GM12878 (cell line): ENCODE measurements around the gene COA3. TPM values are rescaled to one million over a fixed set of nuclear protein-coding genes. Genes with fewer than 3 reads are reported as not detected.

Experiments used
- ATAC-seq: fragments of 200-7000 bp; cut with Tn5 transposase; 3 replicates; pipeline ENCODE4 v1.9.1; 2020; ENCODE audit warnings: mild to moderate bottlenecking, moderate library complexity
- BruUV-seq: library from RNA; stranded (reverse); fragments of 400-500 nt; replicated peaks from 2 replicates; lab custom pipeline; 2021; lab: Mats Ljungman, UMichigan
- CTCF ChIA-PET: fragments of 300-600 bp; sonication (Branson Sonifier 250); formaldehyde crosslinking; extraction: SDS; loops from one replicate; lab custom pipeline; 2021; ENCODE audit warnings: inconsistent platforms; lab: Yijun Ruan, JAX
- POLR2A ChIA-PET: fragments of 350-600 bp; formaldehyde crosslinking; extraction: SDS; loops from one replicate; lab custom pipeline; 2021; ENCODE audit warnings: inconsistent platforms; lab: Charles Lee
- RAD21 ChIA-PET: fragments of 300-600 bp; sonication (Branson Sonifier 250); formaldehyde crosslinking; loops from one replicate; lab custom pipeline; 2023; ENCODE audit warnings: antibody characterized with exemption; ENCODE audit not compliant: unreplicated experiment; lab: Charles Lee
- SMC1A ChIA-PET: fragments of 300-600 bp; sonication (Branson Sonifier 250); formaldehyde crosslinking; loops from one replicate; lab custom pipeline; 2023; ENCODE audit not compliant: unreplicated experiment, uncharacterized antibody; lab: Charles Lee
- DNase-seq: peaks from one replicate; pipeline ENCODE4 v3.0.0-alpha.2; 2011; ENCODE audit warnings: low read depth, low spot score
- FAIRE-seq: peaks from 3 replicates; lab custom pipeline; 2011; peaks lifted over from hg19 to GRCh38; lab: Jason Lieb, UNC
- H2AFZ ChIP-seq: 2 replicates; pipeline ENCODE4 v1.6.0; 2011; ENCODE audit warnings: low read depth, low read length, control low read depth; ENCODE audit not compliant: control insufficient read depth
- H3K27ac ChIP-seq: 2 replicates; pipeline ENCODE4 v1.5.1; 2011; ENCODE audit warnings: control low read depth; ENCODE audit not compliant: control insufficient read depth, insufficient read depth
- H3K27me3 ChIP-seq, 2 experiments: replicated peaks in 1 of 2; 2 replicates each; pipeline versions ENCODE4 v1.6.0 to v1.6.1; 2011; ENCODE audit warnings: low read length in 1 of 2; ENCODE audit not compliant: control insufficient read depth in 2 of 2, insufficient read depth in 2 of 2
- H3K36me3 ChIP-seq, 2 experiments: 2 replicates each; pipeline ENCODE4 v1.5.1; 2011; ENCODE audit warnings: low read length in 1 of 2; ENCODE audit not compliant: control insufficient read depth in 2 of 2, insufficient read depth in 2 of 2
- H3K4me1 ChIP-seq: 2 replicates; pipeline ENCODE4 v1.6.1; 2011; ENCODE audit warnings: mild to moderate bottlenecking, low read length, moderate library complexity, mixed read lengths; ENCODE audit not compliant: control insufficient read depth, insufficient read depth
- H3K4me2 ChIP-seq: 2 replicates; pipeline ENCODE4 v1.6.0; 2011; ENCODE audit warnings: control low read depth; ENCODE audit not compliant: control insufficient read depth, insufficient read depth
- H3K4me3 ChIP-seq: fragments of 200-600 bp; sonication (generic); 2 replicates; pipeline ENCODE4 v1.5.1; 2016
- H3K79me2 ChIP-seq: 2 replicates; pipeline ENCODE4 v1.6.0; 2011; ENCODE audit warnings: low read length; ENCODE audit not compliant: control insufficient read depth, insufficient read depth
- H3K9ac ChIP-seq: 2 replicates; pipeline ENCODE4 v1.8.0; 2011; ENCODE audit warnings: low read length, control low read depth, mixed read lengths; ENCODE audit not compliant: control insufficient read depth, insufficient read depth
- H3K9me3 ChIP-seq: replicated peaks from 3 replicates; pipeline ENCODE4 v1.5.1; 2011; ENCODE audit warnings: mild to moderate bottlenecking, low read length; ENCODE audit not compliant: control insufficient read depth, insufficient read depth
- H4K20me1 ChIP-seq: 2 replicates; pipeline ENCODE4 v1.6.0; 2011; ENCODE audit not compliant: control insufficient read depth, insufficient read depth
- BACH1 ChIP-seq: fragments of 450-650 bp; IDR thresholded peaks from 2 replicates; pipeline ENCODE4 v1.6.1; 2017; ENCODE audit warnings: mild to moderate bottlenecking, borderline replicate concordance
- IRF4 ChIP-seq: IDR thresholded peaks from 2 replicates; pipeline ENCODE4 v1.6.1; 2011; ENCODE audit warnings: low read depth, low read length
- KAT2A ChIP-seq: conservative IDR thresholded peaks from 2 replicates; pipeline ENCODE4 v1.6.1; 2011; ENCODE audit warnings: low read depth, low read length; ENCODE audit not compliant: control insufficient read depth
- PAX5 ChIP-seq: IDR thresholded peaks from 2 replicates; pipeline ENCODE4 v1.6.1; 2011; ENCODE audit warnings: low read depth, low read length, borderline replicate concordance
- POLR2A ChIP-seq: IDR thresholded peaks from 2 replicates; pipeline ENCODE4 v1.6.1; 2011; ENCODE audit warnings: low read depth, mild to moderate bottlenecking, low read length
- SMAD1 ChIP-seq: fragments of 450-650 bp; IDR thresholded peaks from 2 replicates; pipeline ENCODE4 v1.6.1; 2018; ENCODE audit warnings: mild to moderate bottlenecking, low read depth; ENCODE audit not compliant: partially characterized antibody
- SMAD5 ChIP-seq: IDR thresholded peaks from 2 replicates; pipeline ENCODE4 v1.6.1; 2016; ENCODE audit warnings: antibody characterized with exemption, low read depth
- WGBS: methylation state at CpG from one replicate; pipeline ENCODE4 v1.1.6; 2016; ENCODE audit warnings: low lambda C conversion rate; ENCODE audit not compliant: insufficient replicate concordance, insufficient coverage; ENCODE audit errors: missing lambda C conversion rate; 5-methylcytosine and 5-hydroxymethylcytosine counted together
- in situ Hi-C: fragments of 300-500 bp; cut with MboI; formaldehyde crosslinking; loops from 9 replicates; pipeline ENCODE4 v1.14.3; 2018; ENCODE audit warnings: mixed read lengths
- intact Hi-C: fragments of 100-400 bp; cut with micrococcal nuclease; formaldehyde crosslinking; loops from one replicate; pipeline ENCODE4 v1.14.2; 2022; ENCODE audit not compliant: unreplicated experiment
- microRNA-seq: library from miRNA; unstranded; fragments of <30 nt; microRNA quantifications from one replicate; pipeline ENCODE4, GENCODE V29; 2018
- polyA plus RNA-seq, 11 experiments: library from polyadenylated mRNA; depleted of rRNA in 4 of 11; unstranded in 6 of 11; stranded (reverse) in 5 of 11; fragments of >200 nt; fragmentation: Nextera tagmentation in 4 of 11; fragmentation: Illumina TruSeq in 1 of 11; extraction: Ambion mirVana in 4 of 11; extraction: Trizol in 1 of 11; gene quantifications; 1 replicate in 1 of 11; 2 replicates in 10 of 11; pipeline versions ENCODE4 v1.2.1 to v1.2.3, GENCODE V29; 2011 to 2016; ENCODE audit warnings: inconsistent platforms in 2 of 11, missing spikeins in 2 of 11, low read depth in 1 of 11
- small RNA-seq: library from RNA; depleted of rRNA; stranded (forward); fragments of <200 nt; gene quantifications from one replicate; pipeline ENCODE3, GENCODE V24; 2014
- total RNA-seq, 4 experiments: library from RNA; depleted of rRNA in 3 of 4; stranded (reverse); fragments of >200 nt in 3 of 4; fragmentation: Illumina TruSeq in 1 of 4; extraction: Trizol in 1 of 4; gene quantifications; 2 replicates each; pipeline versions ENCODE4 v1.2.1 to v1.2.3, GENCODE V29; 2013 to 2021
- TF ChIP-seq, protein P1 (sequence below): fragments of 450-650 bp; formaldehyde crosslinking; IDR thresholded peaks from 2 replicates; pipeline ENCODE4 v1.4.0; 2022; ENCODE audit warnings: mild to moderate bottlenecking, moderate library complexity

COA3 gene
- total and polyA plus RNA-seq, 10 of the 15 experiments (the other 5 are each of a cell fraction or from before 2014, with no cell fraction given), result 45.2 to 161 (median 64.6) TPM

DNA sequence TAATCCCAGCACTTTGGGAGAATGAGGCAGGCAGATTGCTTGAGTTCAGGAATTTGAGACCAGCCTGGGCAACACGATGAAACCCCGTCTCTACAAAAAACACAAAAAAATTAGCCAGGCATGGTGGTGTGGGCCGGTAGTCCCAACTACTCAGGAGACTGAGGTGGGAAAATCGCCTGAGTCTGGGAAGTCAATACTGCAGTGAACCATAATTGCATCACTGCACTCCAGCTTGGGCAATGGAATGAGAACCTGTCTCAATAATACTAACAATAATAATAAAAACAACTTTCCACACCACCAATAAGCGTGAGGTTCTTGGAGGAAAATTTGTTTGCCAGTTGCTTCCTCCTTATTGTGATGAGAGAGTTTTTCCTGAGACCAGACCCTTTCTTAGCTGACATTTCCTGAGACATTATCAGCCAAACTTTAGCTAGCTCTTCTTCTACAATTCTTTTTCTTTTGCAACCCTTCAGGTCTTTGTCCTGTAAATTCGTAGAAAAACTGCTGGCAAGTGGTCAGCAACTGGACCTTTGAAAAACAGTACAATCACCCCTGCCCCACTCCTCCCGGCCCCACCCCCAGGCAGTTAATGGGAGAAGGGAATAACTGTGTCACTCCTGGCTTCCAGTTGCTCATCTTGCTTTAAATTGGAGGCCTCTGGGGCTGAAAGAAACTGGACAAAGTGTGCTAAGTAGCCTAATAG is 50.1 kb downstream of the COA3 start:
- Histone ChIP-seq H3K4me2 (no peak overlapping the region), H2AFZ (no peak overlapping the region), H3K4me3 (no peak overlapping the region), H4K20me1 (no peaks in the 10 kb centered on the region), H3K79me2 (peaks cover 13% of the 10 kb centered on the region), H3K27ac (no peak overlapping the region), H3K36me3 (no peaks in the 10 kb centered on the region), H3K27me3 (no peaks in the 10 kb centered on the region), H3K9ac (no peak overlapping the region), H3K9me3 (no peaks in the 10 kb centered on the region), H3K4me1 (no peaks in the 10 kb centered on the region)
- RAD21 ChIA-PET, result no interaction called here
- in situ Hi-C loops (no loop called here), intact Hi-C loops (no loop called here)
- BruUV-seq, result no TSS peak
- no peak for DNase-seq
- POLR2A ChIA-PET, result no interaction called here
- 17% methylated on average over 7 of the region's 7 CpGs for WGBS
- ATAC-seq, result no peak
- CTCF ChIA-PET, result interaction anchor here (0.9 to 2.7 kb wide), 5 partner anchors 9 to 76 kb away, joined by 3 to 21 read pairs (median 4); no protein-coding TSS in a partner anchor
- SMC1A ChIA-PET, result interaction anchor here (1.1 to 3.4 kb wide), 3 partner anchors 11 to 636 kb away, joined by 3 to 17 read pairs (median 5); partner anchors contain the start of gene DHX58
- TF ChIP-seq PAX5 (no peak), SMAD5 (no peak), SMAD1 (no peak), IRF4 (no peak), KAT2A (no peak), POLR2A (no peak), BACH1 (no peak)
- TF ChIP-seq, protein P1, sequence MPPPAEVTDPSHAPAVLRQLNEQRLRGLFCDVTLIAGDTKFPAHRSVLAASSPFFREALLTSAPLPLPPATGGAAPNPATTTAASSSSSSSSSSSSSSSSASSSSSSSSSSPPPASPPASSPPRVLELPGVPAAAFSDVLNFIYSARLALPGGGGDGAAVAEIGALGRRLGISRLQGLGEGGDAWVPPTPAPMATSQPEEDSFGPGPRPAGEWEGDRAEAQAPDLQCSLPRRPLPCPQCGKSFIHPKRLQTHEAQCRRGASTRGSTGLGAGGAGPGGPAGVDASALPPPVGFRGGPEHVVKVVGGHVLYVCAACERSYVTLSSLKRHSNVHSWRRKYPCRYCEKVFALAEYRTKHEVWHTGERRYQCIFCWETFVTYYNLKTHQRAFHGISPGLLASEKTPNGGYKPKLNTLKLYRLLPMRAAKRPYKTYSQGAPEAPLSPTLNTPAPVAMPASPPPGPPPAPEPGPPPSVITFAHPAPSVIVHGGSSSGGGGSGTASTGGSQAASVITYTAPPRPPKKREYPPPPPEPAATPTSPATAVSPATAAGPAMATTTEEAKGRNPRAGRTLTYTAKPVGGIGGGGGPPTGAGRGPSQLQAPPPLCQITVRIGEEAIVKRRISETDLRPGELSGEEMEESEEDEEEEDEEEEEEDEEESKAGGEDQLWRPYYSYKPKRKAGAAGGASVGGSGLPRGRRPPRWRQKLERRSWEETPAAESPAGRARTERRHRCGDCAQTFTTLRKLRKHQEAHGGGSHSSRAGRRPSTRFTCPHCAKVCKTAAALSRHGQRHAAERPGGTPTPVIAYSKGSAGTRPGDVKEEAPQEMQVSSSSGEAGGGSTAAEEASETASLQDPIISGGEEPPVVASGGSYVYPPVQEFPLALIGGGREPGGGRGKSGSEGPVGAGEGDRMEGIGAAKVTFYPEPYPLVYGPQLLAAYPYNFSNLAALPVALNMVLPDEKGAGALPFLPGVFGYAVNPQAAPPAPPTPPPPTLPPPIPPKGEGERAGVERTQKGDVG (CRISPR knock-in tag), result no peak
- FAIRE-seq, result no peak

Small RNAs within 50 kb of the gene (microRNA-seq; reads per million reads assigned to microRNA genes)
- 1.3 reads per million for gene MIR6781

Small RNAs within 50 kb of the gene (small RNA-seq; reads per million reads assigned to genes)
- gene HMGN2P15 (not detected), gene MIR6781 (0.12 reads per million)

Other genes with a start within 250 kb of the COA3 start
Only the 7 nearest of the 27 such genes appear.
- not detected in 2 replicates for gene RAMP2, start 37.5 kb downstream of the COA3 start, total RNA-seq (2014; rRNA removed)
- gene RAMP2, start 37.5 kb downstream of the COA3 start, total RNA-seq (2014; rRNA removed; fragmentation: Illumina TruSeq; extraction: Trizol), result not detected in 2 replicates
- 0.43 TPM in 1 of 2 replicates, not detected in the other for gene RAMP2, start 37.5 kb downstream of the COA3 start, total RNA-seq (2021)
- 0.14 TPM in 1 of 2 replicates, not detected in the other for gene RAMP2, start 37.5 kb downstream of the COA3 start, polyA plus RNA-seq (2011; rRNA removed)
- 0.22 and 0.98 TPM in 2 replicates for gene RAMP2, start 37.5 kb downstream of the COA3 start, polyA plus RNA-seq (2014; fragmentation: Illumina TruSeq; extraction: Trizol)
- gene RAMP2, start 37.5 kb downstream of the COA3 start, polyA plus RNA-seq (2014; fragmentation: Nextera tagmentation; extraction: Ambion mirVana), result under 1 TPM; 0.20 to 0.21 TPM
- gene RAMP2, start 37.5 kb downstream of the COA3 start, polyA plus RNA-seq (2014; rRNA removed), result 0.32 and 0.37 TPM in 2 replicates
- gene RAMP2, start 37.5 kb downstream of the COA3 start, polyA plus RNA-seq (2016; fragmentation: Nextera tagmentation; extraction: Ambion mirVana), result under 1 TPM in 1 of 2 experiments, not detected in 1; 0.21 TPM
- 112 and 117 TPM in 2 replicates for gene VPS25, start 25.3 kb downstream of the COA3 start, total RNA-seq (2014; rRNA removed)
- gene VPS25, start 25.3 kb downstream of the COA3 start, total RNA-seq (2014; rRNA removed; fragmentation: Illumina TruSeq; extraction: Trizol), result 100 and 111 TPM in 2 replicates
- gene VPS25, start 25.3 kb downstream of the COA3 start, total RNA-seq (2021), result 92.7 TPM in 2 replicates
- gene VPS25, start 25.3 kb downstream of the COA3 start, polyA plus RNA-seq (2011; rRNA removed), result 122 and 175 TPM in 2 replicates
- gene VPS25, start 25.3 kb downstream of the COA3 start, polyA plus RNA-seq (2014; fragmentation: Illumina TruSeq; extraction: Trizol), result 113 and 153 TPM in 2 replicates
- 100 to 1,000 TPM; 131 to 185 TPM for gene VPS25, start 25.3 kb downstream of the COA3 start, polyA plus RNA-seq (2014; fragmentation: Nextera tagmentation; extraction: Ambion mirVana)
- 113 and 118 TPM in 2 replicates for gene VPS25, start 25.3 kb downstream of the COA3 start, polyA plus RNA-seq (2014; rRNA removed)
- gene VPS25, start 25.3 kb downstream of the COA3 start, polyA plus RNA-seq (2016; fragmentation: Nextera tagmentation; extraction: Ambion mirVana), result 100 to 1,000 TPM; 141 to 161 TPM
- gene WNK4, start 18.1 kb downstream of the COA3 start, total RNA-seq (2014; rRNA removed), result 0.06 and 0.11 TPM in 2 replicates
- not detected in 2 replicates for gene WNK4, start 18.1 kb downstream of the COA3 start, total RNA-seq (2014; rRNA removed; fragmentation: Illumina TruSeq; extraction: Trizol)
- 0.18 and 0.27 TPM in 2 replicates for gene WNK4, start 18.1 kb downstream of the COA3 start, total RNA-seq (2021)
- 0.27 and 0.29 TPM in 2 replicates for gene WNK4, start 18.1 kb downstream of the COA3 start, polyA plus RNA-seq (2011; rRNA removed)
- not detected in 2 replicates for gene WNK4, start 18.1 kb downstream of the COA3 start, polyA plus RNA-seq (2014; fragmentation: Illumina TruSeq; extraction: Trizol)
- gene WNK4, start 18.1 kb downstream of the COA3 start, polyA plus RNA-seq (2014; fragmentation: Nextera tagmentation; extraction: Ambion mirVana), result not detected
- 0.13 and 0.88 TPM in 2 replicates for gene WNK4, start 18.1 kb downstream of the COA3 start, polyA plus RNA-seq (2014; rRNA removed)
- under 1 TPM in 1 of 2 experiments, not detected in 1; 0.07 TPM for gene WNK4, start 18.1 kb downstream of the COA3 start, polyA plus RNA-seq (2016; fragmentation: Nextera tagmentation; extraction: Ambion mirVana)
- gene CNTD1, start 157 bp upstream of the COA3 start, total RNA-seq (2014; rRNA removed), result 0.06 and 0.11 TPM in 2 replicates
- not detected in 2 replicates for gene CNTD1, start 157 bp upstream of the COA3 start, total RNA-seq (2014; rRNA removed; fragmentation: Illumina TruSeq; extraction: Trizol)
- gene CNTD1, start 157 bp upstream of the COA3 start, total RNA-seq (2021), result not detected in 2 replicates
- 0.11 and 0.19 TPM in 2 replicates for gene CNTD1, start 157 bp upstream of the COA3 start, polyA plus RNA-seq (2011; rRNA removed)
- not detected in 2 replicates for gene CNTD1, start 157 bp upstream of the COA3 start, polyA plus RNA-seq (2014; fragmentation: Illumina TruSeq; extraction: Trizol)
- 1 to 10 TPM in 1 of 2 experiments, under 1 TPM in 1; 0.80 to 1.4 TPM for gene CNTD1, start 157 bp upstream of the COA3 start, polyA plus RNA-seq (2014; fragmentation: Nextera tagmentation; extraction: Ambion mirVana)
- gene CNTD1, start 157 bp upstream of the COA3 start, polyA plus RNA-seq (2014; rRNA removed), result not detected in 2 replicates
- gene CNTD1, start 157 bp upstream of the COA3 start, polyA plus RNA-seq (2016; fragmentation: Nextera tagmentation; extraction: Ambion mirVana), result 1 to 10 TPM; 1.4 to 1.5 TPM
- 107 and 113 TPM in 2 replicates for gene BECN1, start 25.6 kb upstream of the COA3 start, total RNA-seq (2014; rRNA removed)
- 71.2 and 78.1 TPM in 2 replicates for gene BECN1, start 25.6 kb upstream of the COA3 start, total RNA-seq (2014; rRNA removed; fragmentation: Illumina TruSeq; extraction: Trizol)
- 73.8 and 78.7 TPM in 2 replicates for gene BECN1, start 25.6 kb upstream of the COA3 start, total RNA-seq (2021)
- gene BECN1, start 25.6 kb upstream of the COA3 start, polyA plus RNA-seq (2011; rRNA removed), result 84.3 and 86.9 TPM in 2 replicates
- gene BECN1, start 25.6 kb upstream of the COA3 start, polyA plus RNA-seq (2014; fragmentation: Illumina TruSeq; extraction: Trizol), result 85.2 and 110 TPM in 2 replicates
- 10 to 100 TPM; 39.6 to 60.6 TPM for gene BECN1, start 25.6 kb upstream of the COA3 start, polyA plus RNA-seq (2014; fragmentation: Nextera tagmentation; extraction: Ambion mirVana)
- 90.8 and 102 TPM in 2 replicates for gene BECN1, start 25.6 kb upstream of the COA3 start, polyA plus RNA-seq (2014; rRNA removed)
- gene BECN1, start 25.6 kb upstream of the COA3 start, polyA plus RNA-seq (2016; fragmentation: Nextera tagmentation; extraction: Ambion mirVana), result 100 to 1,000 TPM; 113 to 120 TPM
- 92.3 and 93.2 TPM in 2 replicates for gene PSME3, start 34.7 kb upstream of the COA3 start, total RNA-seq (2014; rRNA removed)
- gene PSME3, start 34.7 kb upstream of the COA3 start, total RNA-seq (2014; rRNA removed; fragmentation: Illumina TruSeq; extraction: Trizol), result 83.7 and 89.6 TPM in 2 replicates
- gene PSME3, start 34.7 kb upstream of the COA3 start, total RNA-seq (2021), result 187 and 190 TPM in 2 replicates
- gene PSME3, start 34.7 kb upstream of the COA3 start, polyA plus RNA-seq (2011; rRNA removed), result 126 and 130 TPM in 2 replicates
- gene PSME3, start 34.7 kb upstream of the COA3 start, polyA plus RNA-seq (2014; fragmentation: Illumina TruSeq; extraction: Trizol), result 198 and 200 TPM in 2 replicates
- gene PSME3, start 34.7 kb upstream of the COA3 start, polyA plus RNA-seq (2014; fragmentation: Nextera tagmentation; extraction: Ambion mirVana), result 10 to 100 TPM; 26.9 to 33.8 TPM
- gene PSME3, start 34.7 kb upstream of the COA3 start, polyA plus RNA-seq (2014; rRNA removed), result 141 and 145 TPM in 2 replicates
- gene PSME3, start 34.7 kb upstream of the COA3 start, polyA plus RNA-seq (2016; fragmentation: Nextera tagmentation; extraction: Ambion mirVana), result 100 to 1,000 TPM; 320 to 330 TPM
- 0.93 and 1.2 TPM in 2 replicates for gene AOC2, start 45.9 kb upstream of the COA3 start, total RNA-seq (2014; rRNA removed)
- 0.41 and 0.58 TPM in 2 replicates for gene AOC2, start 45.9 kb upstream of the COA3 start, total RNA-seq (2014; rRNA removed; fragmentation: Illumina TruSeq; extraction: Trizol)
- 1.5 and 1.9 TPM in 2 replicates for gene AOC2, start 45.9 kb upstream of the COA3 start, total RNA-seq (2021)
- gene AOC2, start 45.9 kb upstream of the COA3 start, polyA plus RNA-seq (2011; rRNA removed), result 0.63 and 0.96 TPM in 2 replicates
- 0.66 and 0.90 TPM in 2 replicates for gene AOC2, start 45.9 kb upstream of the COA3 start, polyA plus RNA-seq (2014; fragmentation: Illumina TruSeq; extraction: Trizol)
- gene AOC2, start 45.9 kb upstream of the COA3 start, polyA plus RNA-seq (2014; fragmentation: Nextera tagmentation; extraction: Ambion mirVana), result under 1 TPM; 0.08 to 0.18 TPM
- gene AOC2, start 45.9 kb upstream of the COA3 start, polyA plus RNA-seq (2014; rRNA removed), result 0.86 and 1.8 TPM in 2 replicates
- gene AOC2, start 45.9 kb upstream of the COA3 start, polyA plus RNA-seq (2016; fragmentation: Nextera tagmentation; extraction: Ambion mirVana), result under 1 TPM; 0.17 to 0.39 TPM